ENCODE data around the gene HELB.

HELB gene

GRCh38 chr12:66304296-66304900 is 2.1 kb downstream of the HELB start:
- Histone ChIP-seq H3K18ac (ENCODE audit: low read length) (no peak overlapping the region), H2AK5ac (ENCODE audit: low read depth, low read length) (no peak overlapping the region), H3K4me2 (ENCODE audit: insufficient read depth, low read length, poor library complexity, severe bottlenecking) (no peak overlapping the region), H4K91ac (ENCODE audit: low read depth, low read length, poor library complexity) (no peak overlapping the region), H2AFZ (ENCODE audit: low read length) (no peak overlapping the region), H3K27ac (replicated peaks; ENCODE audit: low read length) (no peak overlapping the region), H3K4me3 (ENCODE audit: low read length in 2 of 2) (no peak overlapping the region), H3K23ac (ENCODE audit: low read depth, low read length, poor library complexity) (no peak overlapping the region), H2BK120ac (ENCODE audit: low read depth, low read length) (no peak overlapping the region), H3K14ac (ENCODE audit: low read length) (no peak overlapping the region), H4K8ac (ENCODE audit: low read depth, low read length) (no peak overlapping the region), H3K9me3 (replicated peaks in 1 of 2; ENCODE audit: control insufficient read depth in 2 of 2, insufficient read depth in 1 of 2, low read depth in 1 of 2, low read length in 2 of 2) (no peaks in the 10 kb centered on the region), H3K4me1 (ENCODE audit: control insufficient read depth in 2 of 2, insufficient read depth in 1 of 2, low read depth in 1 of 2, low read length in 2 of 2) (peaks cover 0 to 7% of the 10 kb centered on the region in 2 donors), H3K36me3 (replicated peaks in 1 of 2; ENCODE audit: control insufficient read depth in 2 of 2, insufficient read depth in 2 of 2, low read length in 2 of 2) (peaks cover 0 to 20% of the 10 kb centered on the region in 2 donors), H3K9ac (ENCODE audit: low read depth, low read length, poor library complexity) (no peak overlapping the region), H3K27me3 (ENCODE audit: control insufficient read depth in 3 of 3, insufficient read depth in 3 of 3, low read depth in 1 of 3, low read length in 3 of 3) (peaks cover 0 to 21% (median 3%) of the 10 kb centered on the region in 3 experiments), H2BK5ac (ENCODE audit: low read length) (no peak overlapping the region), H3K4ac (ENCODE audit: low read length) (no peak overlapping the region), H3K79me1 (ENCODE audit: low read depth, low read length) (no peaks in the 10 kb centered on the region), H2BK12ac (ENCODE audit: low read length) (no peak overlapping the region), H2BK15ac (ENCODE audit: low read length) (no peak overlapping the region)
- no CpG with 5 or more reads among the region's 6 CpGs for WGBS, 2 donors (ENCODE audit: extremely low coverage in 2 of 2, insufficient read length in 2 of 2, insufficient replicate concordance in 1 of 2)
- no peak for DNase-seq (ENCODE audit: low spot score)

GRCh38 chr12:66309606-66310005 is 7.3 kb downstream of the HELB start:
- Histone ChIP-seq H2BK12ac (ENCODE audit: low read length) (no peak overlapping the region), H3K4me2 (ENCODE audit: insufficient read depth, low read length, poor library complexity, severe bottlenecking) (no peak overlapping the region), H3K79me1 (ENCODE audit: low read depth, low read length) (no peaks in the 10 kb centered on the region), H3K4me1 (ENCODE audit: control insufficient read depth in 2 of 2, insufficient read depth in 1 of 2, low read depth in 1 of 2, low read length in 2 of 2) (no peaks in the 10 kb centered on the region), H3K9ac (ENCODE audit: low read depth, low read length, poor library complexity) (no peak overlapping the region), H3K14ac (ENCODE audit: low read length) (no peak overlapping the region), H3K18ac (ENCODE audit: low read length) (no peak overlapping the region), H3K9me3 (replicated peaks in 1 of 2; ENCODE audit: control insufficient read depth in 2 of 2, insufficient read depth in 1 of 2, low read depth in 1 of 2, low read length in 2 of 2) (no peaks in the 10 kb centered on the region), H2AK5ac (ENCODE audit: low read depth, low read length) (no peak overlapping the region), H4K8ac (ENCODE audit: low read depth, low read length) (no peak overlapping the region), H3K27me3 (ENCODE audit: control insufficient read depth in 3 of 3, insufficient read depth in 3 of 3, low read depth in 1 of 3, low read length in 3 of 3) (no peaks in the 10 kb centered on the region), H3K4ac (ENCODE audit: low read length) (no peak overlapping the region), H3K36me3 (replicated peaks in 1 of 2; ENCODE audit: control insufficient read depth in 2 of 2, insufficient read depth in 2 of 2, low read length in 2 of 2) (peaks cover 0 to 57% of the 10 kb centered on the region in 2 donors), H2BK5ac (ENCODE audit: low read length) (no peak overlapping the region), H2BK120ac (ENCODE audit: low read depth, low read length) (no peak overlapping the region), H3K27ac (replicated peaks; ENCODE audit: low read length) (no peak overlapping the region), H2AFZ (ENCODE audit: low read length) (no peak overlapping the region), H3K23ac (ENCODE audit: low read depth, low read length, poor library complexity) (no peak overlapping the region), H4K91ac (ENCODE audit: low read depth, low read length, poor library complexity) (no peak overlapping the region), H3K4me3 (ENCODE audit: low read length in 2 of 2) (no peak overlapping the region), H2BK15ac (ENCODE audit: low read length) (no peak overlapping the region)
- DNase-seq (ENCODE audit: low spot score) = no peak
- WGBS, 2 donors (ENCODE audit: extremely low coverage in 2 of 2, insufficient read length in 2 of 2, insufficient replicate concordance in 1 of 2) = no CpG with 5 or more reads among the region's 1 CpG

GRCh38 chr12:66312189-66312588 is 9.9 kb downstream of the HELB start:
- Histone ChIP-seq H3K4me3 (ENCODE audit: low read length in 2 of 2) (no peak overlapping the region), H3K14ac (ENCODE audit: low read length) (no peak overlapping the region), H3K9me3 (replicated peaks in 1 of 2; ENCODE audit: control insufficient read depth in 2 of 2, insufficient read depth in 1 of 2, low read depth in 1 of 2, low read length in 2 of 2) (no peaks in the 10 kb centered on the region), H2BK5ac (ENCODE audit: low read length) (no peak overlapping the region), H2BK15ac (ENCODE audit: low read length) (no peak overlapping the region), H3K27me3 (ENCODE audit: control insufficient read depth in 3 of 3, insufficient read depth in 3 of 3, low read depth in 1 of 3, low read length in 3 of 3) (no peaks in the 10 kb centered on the region), H3K23ac (ENCODE audit: low read depth, low read length, poor library complexity) (no peak overlapping the region), H4K91ac (ENCODE audit: low read depth, low read length, poor library complexity) (no peak overlapping the region), H3K36me3 (replicated peaks in 1 of 2; ENCODE audit: control insufficient read depth in 2 of 2, insufficient read depth in 2 of 2, low read length in 2 of 2) (peaks cover 0 to 62% of the 10 kb centered on the region in 2 donors), H3K27ac (replicated peaks; ENCODE audit: low read length) (no peak overlapping the region), H2BK120ac (ENCODE audit: low read depth, low read length) (no peak overlapping the region), H4K8ac (ENCODE audit: low read depth, low read length) (no peak overlapping the region), H2AK5ac (ENCODE audit: low read depth, low read length) (no peak overlapping the region), H3K4ac (ENCODE audit: low read length) (no peak overlapping the region), H2AFZ (ENCODE audit: low read length) (no peak overlapping the region), H3K79me1 (ENCODE audit: low read depth, low read length) (no peaks in the 10 kb centered on the region), H2BK12ac (ENCODE audit: low read length) (no peak overlapping the region), H3K18ac (ENCODE audit: low read length) (no peak overlapping the region), H3K4me2 (ENCODE audit: insufficient read depth, low read length, poor library complexity, severe bottlenecking) (no peak overlapping the region), H3K4me1 (ENCODE audit: control insufficient read depth in 2 of 2, insufficient read depth in 1 of 2, low read depth in 1 of 2, low read length in 2 of 2) (no peaks in the 10 kb centered on the region), H3K9ac (ENCODE audit: low read depth, low read length, poor library complexity) (no peak overlapping the region)
- WGBS, 2 donors (ENCODE audit: extremely low coverage in 2 of 2, insufficient read length in 2 of 2, insufficient replicate concordance in 1 of 2) = no CpG with 5 or more reads among the region's 1 CpG
- no peak for DNase-seq (ENCODE audit: low spot score)

GRCh38 chr12:66314278-66314677 is 12.0 kb downstream of the HELB start:
- Histone ChIP-seq H2BK5ac (ENCODE audit: low read length) (no peak overlapping the region), H3K9me3 (replicated peaks in 1 of 2; ENCODE audit: control insufficient read depth in 2 of 2, insufficient read depth in 1 of 2, low read depth in 1 of 2, low read length in 2 of 2) (no peaks in the 10 kb centered on the region), H3K27me3 (ENCODE audit: control insufficient read depth in 3 of 3, insufficient read depth in 3 of 3, low read depth in 1 of 3, low read length in 3 of 3) (no peaks in the 10 kb centered on the region), H2AFZ (ENCODE audit: low read length) (no peak overlapping the region), H3K9ac (ENCODE audit: low read depth, low read length, poor library complexity) (no peak overlapping the region), H3K18ac (ENCODE audit: low read length) (no peak overlapping the region), H3K14ac (ENCODE audit: low read length) (no peak overlapping the region), H2BK15ac (ENCODE audit: low read length) (no peak overlapping the region), H3K4me2 (ENCODE audit: insufficient read depth, low read length, poor library complexity, severe bottlenecking) (no peak overlapping the region), H4K8ac (ENCODE audit: low read depth, low read length) (no peak overlapping the region), H2BK120ac (ENCODE audit: low read depth, low read length) (no peak overlapping the region), H3K4me1 (ENCODE audit: control insufficient read depth in 2 of 2, insufficient read depth in 1 of 2, low read depth in 1 of 2, low read length in 2 of 2) (no peaks in the 10 kb centered on the region), H3K79me1 (ENCODE audit: low read depth, low read length) (no peaks in the 10 kb centered on the region), H4K91ac (ENCODE audit: low read depth, low read length, poor library complexity) (no peak overlapping the region), H3K23ac (ENCODE audit: low read depth, low read length, poor library complexity) (no peak overlapping the region), H2AK5ac (ENCODE audit: low read depth, low read length) (no peak overlapping the region), H3K36me3 (replicated peaks in 1 of 2; ENCODE audit: control insufficient read depth in 2 of 2, insufficient read depth in 2 of 2, low read length in 2 of 2) (peaks cover 0 to 62% of the 10 kb centered on the region in 2 donors), H2BK12ac (ENCODE audit: low read length) (no peak overlapping the region), H3K4me3 (ENCODE audit: low read length in 2 of 2) (no peak overlapping the region), H3K4ac (ENCODE audit: low read length) (no peak overlapping the region), H3K27ac (replicated peaks; ENCODE audit: low read length) (no peak overlapping the region)
- no peak for DNase-seq (ENCODE audit: low spot score)
